GM18858 (cell line): ENCODE measurements around the gene CLASP1.
"Not testable (repeated sequence)": the region's sequence is repeated elsewhere in the genome, so short reads cannot be mapped to it uniquely, and the experiment has no call there.

ENCODE experiments used
- ATAC-seq: cut with Tn5 transposase; IDR thresholded peaks from one replicate; pipeline ENCODE4 v1.9.1; 2021; ENCODE audit not compliant: unreplicated experiment

The CLASP1 gene

DNA sequence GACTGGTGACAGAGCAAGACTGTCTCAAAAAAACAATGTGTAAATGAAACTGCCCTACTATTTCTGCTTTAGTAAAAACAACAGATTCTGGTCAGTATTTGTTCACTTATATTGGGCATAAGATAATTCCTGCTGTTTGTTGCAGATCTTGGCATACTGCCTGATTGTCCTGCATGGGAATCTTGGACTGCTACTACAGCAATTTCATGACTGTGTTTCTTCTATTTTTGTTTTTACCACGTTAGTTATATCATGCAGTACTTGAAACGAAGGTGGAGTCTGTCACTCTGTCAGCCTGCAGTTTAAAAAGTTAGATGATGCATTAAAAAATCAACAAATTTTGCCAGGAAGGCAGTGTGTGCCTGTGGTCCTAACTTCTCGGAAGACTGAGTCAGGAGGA, 14.2 kb upstream of the CLASP1 start:
- no peak for ATAC-seq

DNA sequence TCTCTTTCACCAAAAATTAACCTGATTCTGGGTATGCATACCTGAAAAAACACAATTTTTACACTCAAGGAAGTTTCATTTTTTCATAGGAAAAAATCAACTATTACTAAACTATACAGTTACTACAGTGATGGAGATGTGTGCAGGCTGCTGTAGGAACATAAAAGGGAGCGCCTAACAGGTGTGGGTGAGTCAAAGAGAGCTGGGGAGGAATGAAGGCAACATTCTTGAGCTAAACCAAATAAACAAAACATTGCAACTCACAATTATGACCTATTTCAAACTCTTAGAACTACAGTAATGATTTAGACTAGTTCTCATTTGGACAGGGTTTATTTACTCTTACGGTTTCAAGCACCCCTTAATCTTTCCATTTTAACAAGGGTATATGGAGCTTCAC, 13.4 kb upstream of the CLASP1 start:
- ATAC-seq: no peak

DNA sequence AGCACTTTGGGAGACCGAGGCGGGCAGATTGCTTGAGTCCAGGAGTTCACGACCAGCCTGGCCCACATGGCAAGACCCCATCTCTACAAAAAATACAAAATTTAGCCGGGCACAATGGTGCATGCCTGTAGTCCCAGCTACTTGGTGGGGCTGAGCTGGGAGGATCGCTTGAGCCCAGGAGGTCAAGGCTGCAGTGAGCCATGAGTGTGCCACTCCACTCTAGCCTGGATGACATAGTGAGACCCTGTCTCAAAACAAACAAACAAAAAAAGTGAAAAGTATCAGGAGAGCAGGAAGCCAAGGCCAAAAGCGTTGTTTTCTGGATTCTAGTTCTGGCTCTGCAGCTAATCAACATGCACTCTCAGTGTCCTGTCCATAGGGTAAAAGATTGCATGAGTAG, 10.7 kb upstream of the CLASP1 start:
- ATAC-seq: no peak

DNA sequence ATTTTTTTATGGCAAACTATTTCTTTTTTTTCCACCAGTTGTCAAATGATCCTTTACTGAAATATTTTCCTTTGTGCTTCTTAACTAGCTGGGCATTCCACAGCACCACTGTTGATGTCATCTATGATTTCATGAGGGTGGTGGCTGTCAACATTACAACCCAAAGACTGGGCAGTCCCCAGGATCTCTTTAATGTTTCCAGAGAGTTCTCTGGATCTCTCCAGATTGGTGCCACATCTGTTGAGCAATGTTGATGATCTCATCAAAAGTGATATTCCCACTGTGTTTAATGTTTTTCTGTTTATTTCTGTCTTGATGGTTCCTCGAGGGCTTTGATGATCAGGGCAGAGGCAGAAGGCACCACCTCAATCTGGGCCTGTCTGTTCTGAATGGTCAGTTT, 9.1 kb upstream of the CLASP1 start:
- not testable (repeated sequence) for ATAC-seq

DNA sequence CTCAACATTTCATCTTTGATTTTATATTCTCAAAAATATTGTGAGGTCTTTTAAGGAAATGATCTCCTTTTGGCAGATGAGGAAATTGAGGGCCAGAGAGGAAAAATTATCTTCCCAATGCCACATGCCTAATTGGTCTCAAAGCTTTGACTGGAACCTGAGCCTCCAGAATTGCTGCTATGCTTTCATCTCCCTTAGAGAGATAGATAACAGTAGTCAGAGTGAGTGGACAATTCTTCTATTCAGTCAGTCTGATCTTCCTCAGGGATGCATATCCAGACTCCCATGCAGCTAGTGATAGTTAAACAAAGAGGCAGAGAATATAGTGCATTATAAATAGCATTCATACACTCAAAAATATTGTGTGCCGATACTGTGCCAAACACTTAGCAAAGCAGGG, 3.8 kb upstream of the CLASP1 start:
- no peak for ATAC-seq

DNA sequence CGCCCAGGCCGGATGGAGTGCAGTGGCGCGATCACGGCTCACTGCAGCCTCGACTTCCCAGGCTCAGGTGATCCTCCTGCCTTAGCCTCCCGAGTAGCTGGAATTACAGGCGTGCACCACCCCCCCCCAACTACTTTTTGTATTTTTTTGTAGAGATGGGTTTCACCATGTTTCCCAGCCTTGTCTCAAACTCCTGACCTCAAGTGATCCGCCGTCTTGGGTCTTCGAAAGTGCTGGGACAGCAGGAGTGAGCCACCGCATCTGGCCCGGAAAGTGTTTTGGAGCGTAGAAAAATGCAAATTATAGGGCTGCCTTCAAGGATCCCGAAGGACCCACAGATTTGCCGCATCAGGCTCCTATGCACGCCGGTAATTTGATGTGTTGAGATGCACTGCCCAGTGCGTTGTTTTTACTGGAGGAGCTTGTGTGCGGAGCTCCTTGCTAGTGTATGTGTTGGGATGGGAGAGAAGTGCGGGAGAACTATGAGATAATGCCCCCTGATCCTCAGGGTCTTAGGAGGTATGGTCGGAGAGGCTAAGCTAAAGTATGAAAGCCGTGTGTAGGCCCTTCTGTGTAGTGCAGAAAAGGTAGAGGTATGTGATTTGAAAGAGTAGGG, 1.2 kb upstream of the CLASP1 start:
- ATAC-seq: no peak

DNA sequence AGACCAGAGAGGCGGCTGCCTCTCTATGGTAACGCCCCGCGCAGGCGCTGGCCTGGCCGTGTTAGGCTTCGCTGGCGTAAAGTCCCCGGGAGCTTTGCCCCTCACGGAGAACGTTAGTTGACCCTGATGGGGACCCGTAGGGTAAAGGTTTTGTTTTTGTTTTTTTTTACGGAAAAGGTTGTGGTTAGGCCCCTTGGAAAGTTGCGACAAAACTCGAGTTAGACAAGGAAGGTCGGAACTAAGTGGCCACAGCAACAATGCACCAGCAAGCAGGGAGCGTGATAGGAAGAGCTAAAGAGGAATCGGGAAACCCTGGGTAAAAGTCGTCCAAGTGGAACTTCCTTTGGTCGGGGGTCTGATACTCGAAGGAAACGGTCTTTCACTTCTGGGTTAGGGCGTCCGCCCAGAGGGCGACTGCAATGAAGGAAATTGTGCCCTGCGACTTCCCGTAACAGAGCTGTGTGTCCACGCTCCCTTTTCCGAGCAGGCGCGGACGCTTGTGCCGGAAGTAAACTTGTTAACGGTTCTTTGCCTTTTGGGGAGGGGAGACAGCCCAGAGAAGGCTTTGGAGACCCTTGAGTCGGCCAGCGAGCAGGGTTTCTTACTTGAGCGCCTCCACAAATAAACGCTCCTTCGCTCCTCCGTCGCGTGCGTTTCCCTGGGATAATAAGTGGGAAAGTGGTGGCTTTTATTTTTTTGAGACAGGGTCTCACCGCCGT, 493 bp upstream of the CLASP1 start:
- ATAC-seq: peak; percentile 89

DNA sequence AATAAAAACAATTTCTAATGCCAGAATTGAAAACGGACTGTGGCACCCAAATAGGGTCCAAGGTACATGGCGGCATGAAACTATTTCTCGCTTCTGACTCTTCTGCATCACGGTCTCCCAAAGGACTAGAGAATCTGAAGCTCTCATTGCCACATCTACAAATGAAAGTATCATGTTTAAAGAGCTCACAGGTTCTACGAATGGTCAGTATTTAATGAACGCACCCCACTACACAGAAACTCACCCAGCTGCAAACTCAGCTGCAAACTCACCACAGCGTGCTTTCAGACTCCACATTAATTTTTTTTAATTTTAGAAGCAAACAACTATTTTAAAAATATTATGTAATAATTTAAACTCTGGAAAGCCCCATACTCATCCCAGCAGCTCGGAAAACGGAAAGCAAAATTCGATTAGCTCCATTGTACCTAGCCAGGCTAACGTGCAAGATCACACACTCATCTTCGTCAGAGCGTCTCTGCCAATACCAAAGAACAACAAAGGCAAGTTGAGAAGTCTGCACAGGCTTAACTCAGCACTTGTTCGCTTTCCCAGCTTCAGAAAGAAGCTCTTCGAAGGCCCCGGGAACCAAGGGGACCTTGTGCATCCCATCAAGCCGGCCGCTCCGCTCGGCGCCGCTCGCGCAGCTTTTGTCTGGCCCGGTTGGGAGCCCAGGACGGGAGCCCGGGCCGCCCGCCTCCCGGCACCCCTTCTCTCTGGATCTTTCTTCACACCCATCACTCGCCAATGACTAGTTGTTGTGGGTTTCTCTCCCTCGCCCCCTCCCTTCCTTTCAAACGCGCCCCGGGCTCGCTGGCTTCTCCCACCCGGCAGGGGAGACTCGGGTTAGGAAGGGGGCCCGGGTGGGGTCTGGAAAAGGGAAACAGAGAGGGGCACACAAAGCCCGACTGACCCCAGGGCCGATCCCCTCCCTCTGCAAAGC, 785 bp downstream of the CLASP1 start:
- ATAC-seq: peak; percentile 20

DNA sequence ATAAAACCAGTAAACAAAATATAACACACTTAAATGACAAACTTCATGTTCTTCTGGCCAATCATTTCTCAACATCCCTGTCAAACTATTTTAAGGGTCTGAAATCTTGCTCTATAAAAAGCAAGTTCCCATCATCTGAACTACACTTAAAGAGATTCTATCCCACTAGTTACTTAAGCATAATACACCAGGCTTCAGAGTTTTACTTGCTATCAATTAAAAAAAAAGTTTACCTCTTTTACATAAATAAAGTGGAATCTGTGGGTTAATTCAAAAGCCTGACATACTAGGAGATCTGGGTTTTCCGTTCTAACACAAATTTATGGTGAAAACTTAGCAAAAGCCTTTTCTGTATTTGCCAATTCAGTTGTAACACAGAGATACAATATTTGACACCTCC, 1.9 kb downstream of the CLASP1 start:
- ATAC-seq: no peak

DNA sequence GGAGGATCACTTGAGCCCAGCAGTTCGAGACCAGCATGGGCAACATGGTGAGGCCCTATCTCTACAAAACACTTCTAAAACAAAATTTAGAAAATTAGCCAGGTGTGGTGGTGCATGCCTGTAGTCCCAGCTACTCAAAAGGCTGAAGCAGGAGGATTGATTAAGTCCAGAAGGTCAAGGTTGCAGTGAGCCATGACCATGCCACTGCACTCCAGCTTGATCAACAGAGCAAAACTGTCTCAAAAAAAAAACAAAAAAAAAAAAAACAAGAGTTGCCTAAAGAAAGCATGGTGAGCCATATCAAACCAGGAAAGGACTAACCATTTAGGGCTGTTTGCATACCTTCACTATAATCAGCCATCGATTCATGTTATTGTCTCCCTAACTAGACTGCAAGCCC, 4.5 kb downstream of the CLASP1 start:
- ATAC-seq: no peak

DNA sequence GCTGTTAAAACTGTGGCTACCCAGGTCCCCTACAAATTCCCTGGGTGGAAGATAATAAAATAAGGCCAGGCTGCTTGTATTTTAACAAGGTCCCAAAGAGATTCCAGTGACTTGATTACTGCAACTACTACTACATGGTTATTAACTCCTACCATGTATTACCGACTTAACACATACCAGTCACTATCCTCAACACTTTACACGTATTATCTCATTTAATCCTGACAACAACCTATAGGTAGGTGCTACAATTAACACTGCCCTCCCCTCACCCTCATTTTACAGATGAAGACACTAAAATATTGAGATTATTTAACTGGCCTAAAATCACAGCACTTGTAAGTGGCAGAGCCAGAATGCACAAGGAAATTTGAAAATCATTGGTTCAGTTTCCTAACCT, 5.4 kb downstream of the CLASP1 start:
- no peak for ATAC-seq

DNA sequence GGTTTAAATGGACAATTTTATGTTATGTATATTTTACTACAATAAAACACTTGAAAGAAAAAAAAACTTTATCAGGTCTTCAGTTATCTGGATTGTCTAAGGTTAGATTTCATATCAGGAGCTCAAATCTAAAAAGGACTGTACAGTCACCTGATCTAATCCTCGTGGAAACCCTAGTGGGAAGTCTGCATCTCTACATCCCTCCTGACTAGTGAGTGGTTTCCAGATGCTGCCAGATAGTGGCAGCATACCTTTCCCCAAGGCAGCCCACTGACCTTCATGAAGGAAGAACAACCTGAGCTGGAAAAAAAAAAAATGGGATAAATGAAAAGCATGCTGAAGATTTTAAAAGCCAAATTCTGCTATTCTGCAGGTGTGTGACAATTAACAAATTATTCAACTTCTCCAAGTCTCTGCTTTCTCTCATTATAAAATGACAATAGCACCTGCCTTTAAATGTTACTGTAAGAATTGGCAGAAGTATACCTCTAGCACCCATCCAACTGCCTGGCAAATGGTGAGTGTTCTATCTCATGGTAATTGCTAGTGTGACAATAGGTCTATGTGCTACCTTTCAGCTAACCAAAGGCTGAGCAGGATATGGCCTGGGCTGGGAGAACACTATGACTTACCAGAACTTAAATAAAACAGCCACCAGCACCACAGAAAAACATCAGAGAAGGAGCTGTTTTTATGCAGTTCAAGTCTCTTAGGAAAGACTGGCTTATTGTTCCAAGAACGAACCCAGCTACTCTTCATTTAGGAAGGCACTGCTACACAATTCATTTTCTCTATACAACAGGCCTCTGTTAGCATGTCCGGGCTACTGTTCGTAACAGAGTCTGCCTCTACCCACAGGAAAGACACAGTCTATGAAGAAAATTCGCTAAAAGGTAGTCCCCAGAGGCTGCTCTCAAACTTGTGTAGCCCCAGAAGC, 8.6 kb downstream of the CLASP1 start:
- no peak for ATAC-seq

DNA sequence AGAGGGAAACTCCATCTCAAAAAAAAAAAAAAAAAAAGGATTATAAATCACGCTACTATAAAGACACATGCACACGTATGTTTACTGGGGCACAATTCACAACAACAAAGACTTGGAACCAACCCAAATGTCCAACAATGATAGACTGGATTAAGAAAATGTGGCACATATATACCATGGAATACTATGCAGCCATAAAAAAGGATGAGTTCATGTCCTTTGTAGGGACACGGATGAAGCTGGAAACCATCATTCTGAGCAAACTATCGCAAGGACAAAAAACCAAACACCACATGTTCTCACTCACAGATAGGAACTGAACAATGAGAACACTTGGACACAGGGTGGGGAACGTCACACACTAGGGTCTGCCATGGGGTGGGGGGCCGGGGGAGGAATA, 9.4 kb downstream of the CLASP1 start:
- ATAC-seq: not testable (repeated sequence)

DNA sequence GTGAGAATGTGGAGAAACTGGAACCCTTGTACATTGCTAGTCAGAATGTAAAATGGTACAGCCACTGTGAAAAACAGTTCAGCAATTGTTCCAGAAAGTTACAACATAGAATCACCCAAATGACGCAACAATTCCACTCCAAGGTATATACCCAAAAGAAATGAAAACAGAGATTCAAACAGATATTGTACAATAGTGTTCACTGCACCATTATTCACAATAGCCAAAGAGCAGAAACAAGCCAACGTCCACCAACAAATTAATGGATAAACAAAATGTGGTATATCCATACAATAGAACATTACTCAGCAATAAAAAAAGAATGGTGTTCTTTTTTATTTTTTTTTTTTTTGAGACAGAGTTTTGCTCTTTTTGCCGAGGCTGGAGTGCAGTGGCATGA, 10.9 kb downstream of the CLASP1 start:
- ATAC-seq: no peak

DNA sequence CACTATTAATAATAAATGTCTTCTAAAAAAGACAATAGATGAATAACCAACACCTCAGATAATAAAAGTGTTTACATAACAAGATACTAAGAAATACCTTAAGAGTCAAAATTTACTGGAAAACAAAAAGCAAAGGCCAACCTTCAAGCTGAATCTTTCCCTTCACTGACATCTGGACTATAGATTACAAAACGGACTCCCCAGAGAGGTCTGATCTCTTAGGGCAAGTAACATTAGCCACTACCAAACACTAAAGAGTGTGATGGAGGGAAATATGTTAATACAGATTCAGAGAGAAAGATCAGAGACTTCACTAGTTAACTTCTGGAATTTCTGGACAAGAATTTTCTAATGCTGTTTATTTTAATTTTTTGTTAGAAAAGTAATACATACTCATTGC, 13.9 kb downstream of the CLASP1 start:
- no peak for ATAC-seq

DNA sequence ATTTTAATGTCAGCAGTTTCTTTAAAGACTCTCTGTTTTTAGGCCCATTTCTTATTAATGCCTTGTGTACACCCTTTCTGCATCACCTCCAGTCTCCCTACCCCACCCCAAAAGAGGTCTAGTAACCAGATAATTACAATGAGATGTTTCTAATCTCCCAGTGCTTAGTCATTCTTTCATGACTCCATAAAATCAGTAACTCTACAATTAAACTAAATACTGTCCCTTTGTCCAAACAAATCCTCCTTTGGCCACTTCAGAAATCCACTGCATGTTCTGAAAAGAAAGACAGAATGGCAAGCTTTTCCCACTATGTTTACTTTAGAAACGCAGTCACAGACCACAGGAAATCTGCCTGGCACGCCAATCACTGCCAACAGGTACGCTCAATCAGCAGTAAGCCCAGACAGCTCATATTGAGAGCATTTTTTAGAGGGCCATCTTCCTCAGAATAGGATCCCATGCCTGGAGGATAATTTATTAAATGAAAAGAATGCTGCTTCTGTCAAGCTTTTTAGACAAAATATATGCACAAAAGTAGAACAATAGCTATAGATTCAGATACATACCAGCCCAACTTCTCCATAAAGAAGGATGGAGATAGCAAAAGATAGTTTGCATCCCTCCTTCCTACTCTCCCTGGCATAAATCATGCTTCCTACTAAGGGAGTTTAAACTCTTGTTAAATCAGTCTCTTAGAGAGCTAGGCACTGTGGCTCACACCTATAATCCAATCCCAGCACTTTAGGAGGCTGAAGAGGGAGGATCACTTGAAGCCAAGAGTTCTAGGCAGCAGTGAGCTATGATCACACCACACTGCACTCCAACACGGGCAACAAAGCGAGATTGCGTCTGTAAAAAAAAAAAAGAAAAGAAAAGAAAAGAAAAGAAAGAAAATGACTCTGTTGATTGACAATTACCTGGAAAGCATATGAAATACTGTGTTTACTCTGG, 14.6 kb downstream of the CLASP1 start:
- no peak for ATAC-seq

DNA sequence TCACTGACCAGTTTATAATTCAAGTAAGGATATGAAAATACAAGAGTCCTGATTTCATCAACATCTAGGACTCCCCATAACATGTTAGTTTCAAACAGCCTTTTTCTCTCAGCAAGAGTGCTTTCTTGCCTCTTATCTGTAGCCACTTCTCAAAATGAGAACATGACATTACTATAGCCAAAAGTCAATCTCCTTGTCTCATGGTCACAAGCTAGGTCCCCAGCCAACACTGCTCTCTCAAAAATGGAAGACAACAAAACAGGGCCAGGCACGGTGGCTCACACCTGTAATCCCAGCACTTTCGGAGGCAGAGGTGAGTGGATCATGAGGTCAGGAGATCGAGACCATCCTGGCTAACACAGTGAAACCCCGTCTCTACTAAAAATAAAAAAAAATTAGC, 15.8 kb downstream of the CLASP1 start:
- ATAC-seq: no peak

DNA sequence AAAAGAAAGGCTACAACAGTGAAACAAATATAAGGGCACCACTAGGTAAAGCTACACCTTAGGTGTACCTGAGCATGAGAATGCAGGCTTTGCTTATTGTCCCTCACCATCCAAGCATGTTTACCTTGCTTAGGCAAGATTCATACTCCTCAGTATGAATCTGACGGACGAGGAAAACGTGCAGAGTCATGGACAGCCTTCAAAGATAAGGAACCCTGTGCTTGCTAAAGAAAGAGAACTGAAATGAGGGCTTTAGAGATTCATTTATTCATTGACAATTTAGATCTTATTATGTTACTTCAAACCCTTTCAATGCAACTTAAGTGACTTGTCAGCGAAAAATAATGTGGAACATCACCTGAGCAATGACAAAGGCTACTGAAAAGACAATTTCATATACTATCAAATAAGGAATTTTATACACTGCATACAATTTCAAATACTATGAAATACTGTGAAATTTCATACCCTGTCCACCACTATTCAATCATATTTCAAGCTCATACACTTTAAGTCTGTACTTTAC, 21.7 kb downstream of the CLASP1 start:
- no peak for ATAC-seq

DNA sequence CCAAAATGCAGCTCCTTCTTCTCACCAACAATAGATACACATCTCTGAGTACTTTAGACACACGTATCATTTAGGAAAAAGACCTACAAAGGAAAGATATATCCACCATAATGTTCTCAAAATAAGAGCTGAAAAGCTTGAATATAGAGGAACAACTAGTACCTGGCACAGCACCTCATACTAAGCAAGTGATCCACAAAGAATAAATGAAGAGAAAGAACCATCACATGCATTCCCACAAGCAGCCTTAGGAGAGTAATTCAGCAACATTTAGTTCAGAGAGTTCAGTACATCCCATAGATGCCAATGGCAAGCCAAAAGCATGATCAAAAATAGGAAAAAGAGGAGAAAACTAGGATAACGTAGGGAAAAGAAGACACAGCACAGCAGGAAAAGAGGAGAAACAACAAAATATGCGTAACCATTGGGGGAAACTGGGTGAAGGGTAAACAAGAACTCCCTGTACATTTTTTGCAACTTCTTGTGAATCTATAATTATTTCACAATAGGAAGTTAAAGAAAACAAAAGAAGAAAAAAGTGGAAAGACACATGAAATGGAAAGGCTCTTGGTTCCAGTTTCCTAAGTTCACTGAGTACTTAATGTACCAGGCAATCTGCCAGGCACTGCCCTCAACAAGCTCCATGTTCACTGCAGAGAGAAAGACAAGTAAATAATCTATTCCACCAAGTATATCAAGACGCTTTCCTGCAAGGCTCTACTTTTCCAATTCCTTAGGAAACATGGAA, 22.3 kb downstream of the CLASP1 start:
- ATAC-seq: no peak
